GM21825 (cell line): ENCODE measurements around the gene TMEM89.

ENCODE experiments used
- ATAC-seq: cut with Tn5 transposase; IDR thresholded peaks from one replicate; pipeline ENCODE4 v1.9.1; 2021; ENCODE audit warnings: mild to moderate bottlenecking, moderate library complexity; ENCODE audit not compliant: unreplicated experiment

TMEM89 gene

GRCh38 chr3:48644898-48645760 is 23.6 kb upstream of the TMEM89 start:
- no peak for ATAC-seq

- no peak for ATAC-seq
These were observed 21.0 kb upstream of the TMEM89 start for GRCh38 chr3:48642605-48643004.

GRCh38 chr3:48641396-48641795 is 19.8 kb upstream of the TMEM89 start:
- no peak for ATAC-seq

GRCh38 chr3:48639944-48640606 is 18.5 kb upstream of the TMEM89 start:
- no peak for ATAC-seq

GRCh38 chr3:48637305-48637704 is 15.7 kb upstream of the TMEM89 start:
- no peak for ATAC-seq

GRCh38 chr3:48636149-48636655 is 14.6 kb upstream of the TMEM89 start:
- ATAC-seq = no peak

- peak; percentile 85 for ATAC-seq
These were observed 13.9 kb upstream of the TMEM89 start, which contains the start of gene SLC26A6 for GRCh38 chr3:48635222-48636021. SLC26A6 (minus strand) TSS chr3:48635461; CDS start chr3:48635393, 68 bp downstream.

GRCh38 chr3:48634661-48635221 is 13.2 kb upstream of the TMEM89 start:
- no peak for ATAC-seq

GRCh38 chr3:48633743-48634142 is 12.2 kb upstream of the TMEM89 start:
- no peak for ATAC-seq

- ATAC-seq = no peak
These were observed 11.7 kb upstream of the TMEM89 start for GRCh38 chr3:48633256-48633655.

GRCh38 chr3:48631516-48632448 is 10.2 kb upstream of the TMEM89 start:
- ATAC-seq = no peak

- no peak for ATAC-seq
These were observed 9.3 kb upstream of the TMEM89 start for GRCh38 chr3:48630833-48631232.

- no peak for ATAC-seq
These were observed 8.8 kb upstream of the TMEM89 start for GRCh38 chr3:48630407-48630806.

GRCh38 chr3:48629894-48630293 is 8.3 kb upstream of the TMEM89 start:
- ATAC-seq = no peak

- ATAC-seq = no peak
These were observed 6.9 kb upstream of the TMEM89 start for GRCh38 chr3:48628277-48629017.

GRCh38 chr3:48625600-48625999 is 4.0 kb upstream of the TMEM89 start:
- no peak for ATAC-seq

- ATAC-seq = no peak
These were observed 3.2 kb upstream of the TMEM89 start for GRCh38 chr3:48624767-48625166.

- ATAC-seq = no peak
These were observed 2.4 kb upstream of the TMEM89 start for GRCh38 chr3:48623851-48624547.
